Endometrial microvascular endothelial cells (primary cell): ENCODE data around the gene FAF2. TPM values are rescaled to one million over a fixed set of nuclear protein-coding genes. Genes with fewer than 3 reads are reported as not detected.

Experiments used
- in situ Hi-C: cut with HindIII; loops from 2 replicates; pipeline ENCODE4 v1.10.0; 2017; ENCODE audit warnings: low sequenced_read_pairs, low pct_unique_long_range_greater_than_20kb; ENCODE audit errors: inconsistent ontology term
- total RNA-seq: library from RNA; depleted of rRNA; stranded (reverse); fragments of >200 nt; gene quantifications from one replicate; pipeline ENCODE4 v1.2.3, GENCODE V29; 2015; ENCODE audit errors: inconsistent ontology term

The FAF2 gene
- total RNA-seq, 1 donor from 2014 or later = 33.9 TPM

DNA sequence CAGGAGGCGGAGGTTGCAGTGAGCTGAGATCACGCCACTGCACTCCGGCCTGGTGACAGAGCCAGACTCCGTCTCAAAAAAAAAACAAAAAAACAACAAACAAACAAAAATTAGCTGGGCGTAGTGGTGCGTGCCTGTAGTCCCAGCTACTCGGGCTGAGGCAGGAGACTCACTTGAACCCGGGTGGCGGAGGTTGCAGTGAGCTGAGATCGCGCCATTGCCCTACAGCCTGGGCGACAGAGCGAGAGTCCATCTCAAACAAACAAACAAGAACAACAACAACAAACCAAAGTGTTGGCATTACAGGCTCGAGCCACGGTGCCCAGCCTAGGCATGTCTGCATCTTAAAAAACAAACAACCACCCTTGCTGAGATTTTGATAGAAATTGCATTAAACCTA lies 76.8 kb downstream of the FAF2 start:
- in situ Hi-C loops = no loop called here

DNA sequence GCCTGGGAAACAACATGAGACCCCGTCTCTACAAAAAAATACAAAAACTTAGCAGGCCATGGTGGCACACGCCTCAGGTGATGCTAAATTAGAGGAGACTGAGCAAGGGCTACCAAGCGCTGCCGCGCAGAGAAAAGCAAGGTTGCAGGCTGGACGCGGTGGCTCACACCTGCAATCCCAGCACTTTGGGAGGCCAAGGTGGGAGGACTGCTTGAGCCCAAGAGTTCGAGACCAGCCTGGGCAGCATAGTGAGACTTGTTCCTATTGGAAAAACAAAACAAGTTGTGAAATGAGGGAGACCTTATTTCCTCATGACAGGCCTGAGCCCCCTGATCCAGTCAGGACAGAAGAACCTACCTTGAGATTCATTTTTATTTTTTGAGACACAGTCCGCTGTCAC lies 77.5 kb downstream of the FAF2 start:
- in situ Hi-C loops = no loop called here

DNA sequence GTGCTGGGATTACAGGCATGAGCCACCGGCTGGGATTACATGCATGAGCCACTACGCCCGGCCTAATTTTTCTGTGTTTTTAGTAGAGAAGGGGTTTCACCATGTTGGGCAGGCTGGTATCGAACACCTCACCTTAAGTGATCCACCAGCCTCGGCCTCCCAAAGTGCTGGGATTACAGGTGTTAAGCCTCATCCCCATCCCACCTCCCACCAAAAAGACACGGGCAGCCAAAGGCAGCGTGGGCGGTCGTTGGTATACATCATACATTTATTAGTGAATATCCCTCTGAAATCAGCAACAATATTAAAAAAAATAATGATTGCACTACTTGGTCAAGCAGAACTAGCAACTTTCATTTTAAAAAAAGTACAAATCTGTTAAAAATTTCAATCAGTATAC lies 78.3 kb downstream of the FAF2 start:
- in situ Hi-C loops = no loop called here

DNA sequence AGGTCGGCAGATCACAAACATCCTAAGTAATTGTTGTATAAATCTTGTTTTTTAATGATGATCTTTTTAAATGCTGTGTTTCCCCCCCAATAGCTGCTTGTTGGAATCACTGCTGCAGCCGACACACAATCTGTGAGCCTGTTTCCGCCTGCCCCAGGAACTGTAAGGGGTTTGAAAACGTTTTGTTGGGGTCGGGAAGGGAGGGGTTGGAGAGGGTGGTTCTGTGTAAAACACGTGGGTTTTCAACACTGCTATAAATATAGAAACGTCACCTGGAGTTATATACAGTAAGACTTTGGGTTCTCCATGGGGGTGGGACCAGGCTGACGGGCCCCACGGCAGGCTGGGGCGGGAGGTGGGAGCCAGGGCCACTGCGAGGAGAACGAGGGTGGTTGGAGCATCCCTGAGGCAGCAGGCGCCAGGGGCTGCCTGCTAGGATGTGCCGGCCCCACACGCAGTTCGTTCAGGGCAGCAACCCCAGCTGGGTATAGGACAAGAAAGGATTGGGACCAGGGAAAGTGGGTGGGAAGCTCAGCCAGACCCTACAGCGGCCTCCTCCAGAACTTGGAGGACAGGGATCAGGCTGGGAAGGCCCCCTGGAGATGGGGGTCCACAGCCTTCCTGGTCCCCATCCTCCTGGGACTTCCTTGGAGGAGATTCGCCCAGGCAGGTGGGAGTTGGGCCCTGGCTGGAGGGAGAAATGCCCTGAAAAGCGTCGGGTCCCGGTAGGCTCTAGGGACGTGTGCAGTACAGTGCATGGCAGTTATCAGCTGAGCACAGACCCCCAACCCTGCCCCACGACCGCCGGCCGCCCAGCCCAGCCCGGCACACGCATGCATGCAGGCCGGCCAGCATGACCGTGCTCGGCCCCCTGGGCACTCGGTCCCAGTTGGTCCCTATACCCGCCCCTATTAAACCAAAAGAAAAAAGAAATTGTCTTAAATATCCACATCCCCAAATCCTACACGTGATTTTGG lies 79.3 kb downstream of the FAF2 start:
- in situ Hi-C loops = no loop called here

DNA sequence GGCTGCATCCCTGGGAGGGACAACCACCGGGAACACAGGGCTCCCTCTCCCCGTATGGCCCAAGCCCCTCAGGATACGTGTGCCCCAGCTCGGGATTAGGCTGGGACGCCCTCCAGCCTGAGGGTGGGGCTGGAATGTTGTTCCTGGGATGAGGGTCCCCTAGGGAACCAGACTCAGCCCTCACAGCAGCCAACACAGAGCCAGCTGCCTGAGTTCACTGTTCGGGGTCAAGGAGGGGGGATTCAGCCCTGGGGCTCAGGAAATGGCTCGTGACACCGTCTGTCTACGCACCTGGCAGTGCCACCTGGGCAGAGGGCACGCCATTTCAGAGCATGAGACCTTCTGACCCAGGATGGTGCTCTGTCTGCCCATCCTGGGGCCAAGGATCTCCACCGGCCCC lies 80.1 kb downstream of the FAF2 start:
- in situ Hi-C loops = no loop called here

DNA sequence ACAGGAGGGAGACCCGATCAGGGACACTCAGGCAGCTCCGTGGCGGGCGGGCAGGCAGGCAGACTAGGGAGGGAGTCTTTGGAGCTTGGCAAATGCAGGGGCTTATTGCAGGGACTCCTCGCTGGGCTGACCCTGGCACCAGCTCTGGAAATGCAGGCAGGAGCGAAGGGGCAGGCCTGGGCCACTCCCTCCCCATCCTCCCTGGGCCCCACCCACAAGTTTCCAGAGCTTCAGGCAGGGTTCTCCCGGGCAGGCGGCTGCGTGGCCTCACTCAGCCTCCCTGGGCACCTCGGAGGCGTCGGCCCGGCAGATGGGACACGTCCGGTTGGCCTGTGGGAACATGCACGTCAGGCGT lies 80.6 kb downstream of the FAF2 start:
- in situ Hi-C loops = no loop called here

DNA sequence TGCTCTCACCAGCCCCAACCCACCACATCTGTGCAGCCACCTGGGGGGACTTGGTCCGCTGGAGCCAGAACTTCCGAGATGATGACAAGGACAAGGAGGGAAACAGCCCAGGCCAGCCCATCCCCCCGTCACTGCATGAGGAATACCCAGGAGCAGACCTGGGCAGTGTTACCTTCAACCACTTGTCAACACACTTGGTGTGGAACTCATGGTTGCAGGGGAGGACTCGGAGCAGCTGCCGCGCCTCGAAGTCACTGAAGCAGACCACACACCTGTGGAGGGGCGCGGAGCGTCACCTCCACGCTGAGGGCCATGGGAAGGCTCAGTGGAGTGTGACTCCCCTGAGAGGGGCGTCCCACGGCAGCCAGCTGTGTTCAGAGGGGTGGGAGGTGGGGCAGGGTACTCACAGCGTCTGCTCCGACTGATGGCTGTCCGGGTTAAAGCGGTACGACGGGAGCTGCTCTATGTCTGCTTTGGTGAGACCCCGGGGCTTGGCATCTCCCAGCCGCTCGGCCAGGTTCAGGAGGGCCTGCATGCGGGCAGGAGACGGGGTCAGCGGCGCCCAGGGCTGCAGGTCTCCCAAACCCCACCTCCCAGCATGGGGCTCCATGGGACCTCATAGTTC lies 81.0 kb downstream of the FAF2 start:
- in situ Hi-C loops = no loop called here

DNA sequence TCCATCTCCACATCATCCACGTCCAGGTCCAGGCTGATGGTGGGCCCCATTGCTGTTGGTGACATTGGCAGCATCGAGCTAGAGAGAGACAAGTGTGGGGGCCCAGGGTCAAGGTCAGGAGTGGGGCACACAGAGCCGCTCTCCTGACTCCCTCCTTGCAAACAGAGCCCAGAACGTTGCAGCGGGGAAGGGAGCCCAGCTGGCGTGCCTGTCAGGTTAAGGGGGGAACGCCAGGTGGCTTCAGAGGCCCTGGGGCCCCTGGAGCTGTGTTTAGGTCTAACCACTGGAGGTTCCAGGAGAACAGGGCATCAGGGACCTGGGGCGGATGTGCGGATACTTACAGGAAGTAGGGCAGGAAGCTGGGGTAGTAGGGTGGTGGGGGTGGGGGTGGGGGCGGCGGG lies 81.6 kb downstream of the FAF2 start:
- in situ Hi-C loops = no loop called here

DNA sequence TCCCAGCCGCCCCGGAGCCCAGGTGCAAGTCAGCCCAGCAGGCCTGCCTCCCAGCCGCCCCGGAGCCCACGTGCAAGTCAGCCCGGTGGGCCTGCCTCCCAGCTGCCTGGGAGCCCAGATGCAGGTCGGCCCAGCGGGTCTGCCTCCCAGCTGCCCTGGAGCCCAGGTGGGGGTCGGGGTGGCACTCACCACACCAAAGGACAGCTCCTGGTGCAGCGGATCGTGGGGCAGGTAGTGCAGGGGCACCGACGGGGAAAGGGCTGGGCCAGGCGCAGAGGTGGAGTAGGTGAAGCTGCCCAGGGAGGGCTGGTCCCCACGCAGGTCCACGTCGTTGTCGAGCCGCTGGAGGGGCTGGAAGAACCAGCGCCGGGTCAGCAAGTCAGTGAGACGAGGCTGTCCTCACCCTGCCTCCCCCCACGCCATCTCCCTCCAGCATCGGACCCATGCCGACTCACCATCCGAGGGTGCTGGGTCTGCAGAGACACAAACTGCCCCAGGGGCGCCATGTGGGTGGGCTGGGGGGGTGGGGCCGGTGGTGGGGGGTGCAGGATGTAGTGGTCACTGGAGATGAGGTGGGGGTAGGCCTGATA lies 82.3 kb downstream of the FAF2 start:
- in situ Hi-C loops = no loop called here

DNA sequence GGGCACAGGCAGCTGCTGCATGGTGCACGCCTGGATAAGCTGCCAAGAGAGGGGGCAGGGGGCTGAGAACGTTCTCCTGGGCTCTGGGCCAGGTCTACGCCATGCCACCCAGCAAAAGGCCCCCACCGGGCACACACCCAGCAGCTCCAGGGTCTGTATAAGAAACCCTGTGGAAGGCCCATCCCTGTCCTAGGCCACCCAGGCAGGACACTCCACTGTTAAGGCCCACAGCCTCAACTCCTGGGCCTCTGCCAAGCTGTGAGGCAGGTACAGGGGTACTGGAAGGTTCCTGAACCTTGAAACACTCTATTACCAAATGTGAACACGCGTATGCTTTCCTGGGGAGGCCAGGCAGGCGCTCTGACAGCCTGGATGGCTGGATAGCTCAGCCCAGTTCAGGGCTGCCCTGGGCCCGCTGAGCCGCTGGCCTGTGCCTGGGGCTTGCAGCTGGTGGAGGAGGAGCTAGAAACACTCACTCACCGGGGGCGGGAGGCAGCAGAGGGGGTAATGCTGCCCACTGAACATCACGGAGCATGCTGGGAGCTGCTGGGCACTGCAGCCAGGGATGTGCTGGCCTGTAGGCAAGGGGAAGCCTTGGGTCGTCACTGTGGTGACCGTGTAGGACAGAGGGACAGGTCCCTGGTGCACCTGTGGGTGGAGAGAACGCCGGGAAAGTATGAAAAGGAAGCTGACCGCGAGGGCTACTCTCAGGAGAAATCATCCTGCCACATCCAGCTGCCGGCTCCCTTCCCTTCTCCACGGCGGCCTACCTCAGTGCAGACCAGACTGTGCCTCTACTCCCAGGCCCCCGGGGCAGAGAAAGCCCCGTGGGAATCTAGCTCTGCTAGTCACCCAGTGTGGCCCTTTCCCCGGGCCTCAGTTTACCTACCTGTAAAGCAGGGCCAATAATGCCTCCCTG lies 83.1 kb downstream of the FAF2 start:
- in situ Hi-C loops = no loop called here

DNA sequence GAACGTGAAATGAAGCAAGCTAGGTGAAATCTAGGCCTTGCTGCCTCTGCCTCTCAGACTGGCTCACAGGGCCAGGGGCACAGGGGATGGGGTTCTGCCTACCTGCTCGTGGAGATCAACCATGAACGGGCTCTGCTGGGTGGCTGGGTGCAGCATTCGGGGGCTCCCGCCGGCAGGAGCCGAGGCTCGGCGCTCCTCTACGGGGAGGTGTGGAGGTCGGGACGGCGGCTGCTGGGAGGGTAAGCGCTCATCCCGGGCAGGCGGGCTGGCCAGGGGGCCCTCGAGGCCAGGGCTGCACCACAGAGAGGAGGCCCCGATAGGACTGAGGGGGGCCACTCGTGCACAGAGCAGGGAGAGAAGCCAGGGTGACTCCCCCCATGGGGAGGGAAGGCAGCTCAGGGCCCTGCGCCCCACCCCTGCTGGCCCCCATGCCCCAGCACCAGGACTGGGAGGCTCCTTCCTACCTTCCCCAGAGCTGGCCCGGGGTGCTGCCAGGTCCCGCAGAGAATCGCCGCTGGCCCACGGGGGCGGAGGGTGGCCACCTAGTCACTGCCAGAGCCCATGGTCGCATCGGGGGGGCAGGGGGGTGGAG lies 83.8 kb downstream of the FAF2 start:
- in situ Hi-C loops = no loop called here

DNA sequence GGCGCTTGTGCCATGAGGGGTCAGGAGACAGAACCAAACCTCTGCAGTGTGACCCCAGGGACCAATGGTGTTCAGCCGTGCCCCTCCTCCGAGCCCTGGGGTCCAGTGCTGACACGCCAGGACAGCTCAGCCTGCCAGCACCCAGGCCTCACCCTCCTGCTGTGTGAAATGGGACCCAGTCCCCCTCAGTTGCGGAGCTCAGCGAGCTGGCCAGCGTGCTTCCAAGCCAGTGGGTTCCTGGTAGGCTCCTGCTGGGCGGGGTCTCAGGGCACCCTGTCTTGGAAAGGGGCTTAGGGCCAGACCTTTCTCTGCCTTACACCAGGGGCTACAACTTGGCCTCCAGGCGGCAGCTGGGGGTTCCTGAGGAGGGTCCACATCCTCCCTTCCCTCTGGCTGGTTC lies 84.6 kb downstream of the FAF2 start:
- in situ Hi-C loops = no loop called here

DNA sequence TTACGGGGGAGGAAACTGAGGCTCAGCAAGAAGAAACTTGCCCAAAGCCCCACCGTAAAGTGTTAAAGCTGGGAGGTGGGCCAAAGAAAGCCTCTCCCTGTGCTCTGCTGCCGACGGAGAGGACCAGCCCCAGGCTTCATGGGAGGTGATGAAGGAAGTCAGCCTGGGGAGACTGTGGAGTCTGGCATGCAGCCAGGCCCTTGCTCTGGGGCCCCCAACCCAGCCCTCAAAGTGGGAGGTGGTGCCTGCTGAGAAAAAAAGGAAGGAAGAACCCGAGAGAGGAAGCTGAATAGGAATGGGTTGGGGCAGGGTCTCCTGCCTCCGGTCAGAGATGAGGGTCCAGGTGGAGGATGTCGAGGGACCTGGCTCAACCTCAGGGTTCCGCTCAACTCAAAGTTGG lies 85.2 kb downstream of the FAF2 start:
- in situ Hi-C loops = no loop called here

DNA sequence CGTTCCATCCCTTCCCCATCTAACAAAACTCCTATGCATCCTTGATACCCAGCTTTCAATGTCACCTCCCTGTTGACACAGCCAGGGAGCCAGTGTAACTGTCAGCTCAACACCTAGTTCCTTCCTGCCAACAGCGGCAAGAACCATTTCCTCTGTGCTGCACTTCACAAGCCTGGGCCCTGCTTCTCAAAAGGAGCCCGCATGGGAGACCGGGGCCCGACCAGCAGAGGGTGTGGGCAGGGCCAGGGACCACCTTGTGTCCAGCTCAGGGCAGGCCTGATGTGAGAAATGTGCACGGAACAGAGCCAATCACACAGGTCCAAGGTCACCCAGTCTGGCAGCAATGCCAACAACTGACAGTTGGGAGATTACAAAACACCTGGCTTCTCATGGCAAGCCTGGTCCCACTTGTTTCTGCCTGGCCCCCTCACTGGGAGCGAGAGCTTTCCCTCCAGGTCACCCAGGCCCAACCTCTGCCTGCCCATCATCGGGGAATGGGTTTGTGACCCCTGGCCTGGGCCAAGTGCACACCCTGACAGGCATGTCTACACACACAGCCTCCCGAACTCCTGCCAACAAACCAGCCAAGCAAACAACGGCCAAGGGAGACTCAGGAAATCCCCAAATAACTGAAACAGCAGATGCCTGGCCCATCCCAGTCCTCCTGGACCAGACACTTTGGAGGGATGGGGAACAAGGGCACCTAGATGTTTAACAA lies 85.9 kb downstream of the FAF2 start:
- in situ Hi-C loops = no loop called here

DNA sequence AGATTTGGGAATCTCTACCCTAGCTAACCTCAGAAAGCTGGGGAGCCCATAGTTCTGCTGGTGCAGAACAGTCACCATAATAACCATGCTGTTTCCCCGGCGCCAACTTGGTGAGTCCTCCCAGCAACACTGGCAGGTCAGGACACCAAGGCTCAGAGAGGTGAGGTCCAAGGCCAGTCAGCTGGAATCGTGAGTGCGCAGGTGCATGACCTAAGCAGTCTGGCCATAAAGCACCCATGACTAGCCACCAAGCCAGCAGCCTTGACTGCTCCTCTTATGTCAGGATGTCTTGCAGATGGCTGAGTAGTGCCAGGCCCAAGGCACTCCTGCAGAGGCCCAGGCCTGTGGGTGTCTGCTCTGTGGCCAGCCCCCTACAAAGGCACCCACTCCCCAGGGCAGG lies 86.5 kb downstream of the FAF2 start:
- in situ Hi-C loops = no loop called here

DNA sequence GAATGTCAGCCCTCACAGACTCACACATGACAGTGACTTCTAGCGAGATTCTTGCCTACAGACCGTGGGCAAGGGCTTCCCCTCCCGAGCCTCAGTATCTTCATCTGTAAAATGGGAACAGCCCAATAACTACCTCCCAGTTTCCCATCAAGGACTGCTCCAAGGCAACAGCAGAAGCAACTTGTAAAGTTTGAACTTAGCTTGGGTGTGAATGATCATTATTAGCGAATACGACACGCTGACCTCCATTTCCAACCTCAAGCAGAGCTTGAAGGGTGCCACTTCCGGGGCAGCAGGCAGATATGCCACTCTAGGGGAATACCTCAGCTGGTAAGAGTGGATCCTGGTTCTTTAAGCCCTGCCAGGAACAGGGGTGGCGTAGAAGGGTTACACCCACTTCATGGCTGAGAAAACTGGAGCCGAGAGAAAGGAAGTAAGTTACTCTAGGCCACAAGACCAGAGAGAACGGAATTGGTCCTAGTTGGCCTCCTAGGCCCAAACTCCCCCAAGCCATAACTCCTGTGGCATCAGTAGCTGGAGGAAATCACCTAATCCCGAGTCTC lies 87.0 kb downstream of the FAF2 start:
- in situ Hi-C loops = no loop called here

DNA sequence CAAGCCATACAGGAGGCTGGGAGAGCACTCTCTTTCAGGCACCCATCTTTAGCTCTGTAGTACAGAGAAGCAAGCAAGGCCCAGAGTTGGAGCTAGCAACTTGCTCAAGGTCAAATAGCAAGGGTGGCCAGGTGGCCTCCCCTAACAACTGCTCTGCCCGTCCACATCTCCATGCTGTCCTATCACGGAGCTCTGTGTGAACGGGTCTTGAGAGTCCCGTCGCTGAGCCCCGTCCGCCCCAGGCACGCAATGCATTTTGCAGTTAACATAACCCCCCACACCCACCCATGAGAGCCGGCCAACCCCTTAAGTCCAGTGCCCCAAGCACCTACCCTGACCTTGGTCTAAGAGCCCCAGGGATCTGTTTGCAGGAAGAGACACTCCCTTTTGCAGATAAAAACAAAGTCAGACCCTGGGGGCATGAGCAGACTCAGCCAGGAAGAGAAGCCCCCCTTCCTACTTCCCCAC lies 87.5 kb downstream of the FAF2 start:
- in situ Hi-C loops = no loop called here
